Testis (tissue), 2 donors: ENCODE data around the gene JAM2.

Source experiments
- POLR2A ChIP-seq: fragments of 450-650 bp; IDR thresholded peaks from one replicate; pipeline ENCODE4 v1.6.1; 2017; ENCODE audit warnings: antibody characterized with exemption, mild to moderate bottlenecking, moderate library complexity
- TF ChIP-seq, protein P1 (sequence below), 3 experiments: fragments of 450-650 bp in 2 of 3; fragments of 200-600 bp in 1 of 3; sonication (generic) in 1 of 3; IDR thresholded peaks; one replicate each; pipeline ENCODE4 v1.5.1; 2016 to 2019; ENCODE audit warnings: antibody characterized with exemption in 3 of 3, mild to moderate bottlenecking in 2 of 3, moderate library complexity in 1 of 3

DNA sequence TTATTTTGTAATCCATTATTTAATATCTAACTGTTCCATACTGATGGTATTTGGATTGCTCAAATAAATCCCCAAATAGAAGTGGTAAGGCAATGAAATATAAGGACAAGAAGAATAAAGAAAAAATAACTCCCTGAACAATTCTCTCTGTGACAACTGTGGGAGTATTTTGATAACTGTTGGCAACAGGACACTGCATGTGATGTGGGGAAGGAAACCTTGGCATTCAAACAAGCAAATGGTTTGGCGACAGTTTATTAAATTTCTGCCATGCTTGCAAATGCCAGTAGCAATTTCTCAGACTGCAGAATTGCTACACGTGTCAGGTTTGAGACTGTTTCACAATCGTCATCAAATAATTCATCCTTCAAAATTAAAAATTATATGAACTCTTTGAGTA is 23.2 kb upstream of the JAM2 start:
- no peak for TF ChIP-seq POLR2A
- TF ChIP-seq, protein P1, sequence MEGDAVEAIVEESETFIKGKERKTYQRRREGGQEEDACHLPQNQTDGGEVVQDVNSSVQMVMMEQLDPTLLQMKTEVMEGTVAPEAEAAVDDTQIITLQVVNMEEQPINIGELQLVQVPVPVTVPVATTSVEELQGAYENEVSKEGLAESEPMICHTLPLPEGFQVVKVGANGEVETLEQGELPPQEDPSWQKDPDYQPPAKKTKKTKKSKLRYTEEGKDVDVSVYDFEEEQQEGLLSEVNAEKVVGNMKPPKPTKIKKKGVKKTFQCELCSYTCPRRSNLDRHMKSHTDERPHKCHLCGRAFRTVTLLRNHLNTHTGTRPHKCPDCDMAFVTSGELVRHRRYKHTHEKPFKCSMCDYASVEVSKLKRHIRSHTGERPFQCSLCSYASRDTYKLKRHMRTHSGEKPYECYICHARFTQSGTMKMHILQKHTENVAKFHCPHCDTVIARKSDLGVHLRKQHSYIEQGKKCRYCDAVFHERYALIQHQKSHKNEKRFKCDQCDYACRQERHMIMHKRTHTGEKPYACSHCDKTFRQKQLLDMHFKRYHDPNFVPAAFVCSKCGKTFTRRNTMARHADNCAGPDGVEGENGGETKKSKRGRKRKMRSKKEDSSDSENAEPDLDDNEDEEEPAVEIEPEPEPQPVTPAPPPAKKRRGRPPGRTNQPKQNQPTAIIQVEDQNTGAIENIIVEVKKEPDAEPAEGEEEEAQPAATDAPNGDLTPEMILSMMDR (IDR thresholded peaks at IDR 0.05), result no peak
